CD4-positive, alpha-beta T cell treated with Interleukin-17A for 4 hours (primary cell): ENCODE measurements around the gene PDLIM1.
"Not testable (repeated sequence)": the region's sequence is repeated elsewhere in the genome, so short reads cannot be mapped to it uniquely, and the experiment has no call there.

Experiments used
- DNase-seq: peaks from one replicate; pipeline ENCODE4 v3.0.0-alpha.2; 2020; ENCODE audit warnings: mixed read lengths

The PDLIM1 gene

GRCh38 chr10:95237376-95238170, 53.2 kb downstream of the PDLIM1 start:
- no peak for DNase-seq

- no peak for DNase-seq
These were observed 54.5 kb downstream of the PDLIM1 start for GRCh38 chr10:95236068-95236903.

- DNase-seq = no peak
These were observed 55.1 kb downstream of the PDLIM1 start for GRCh38 chr10:95235676-95236067.

- DNase-seq = no peak
These were observed 55.9 kb downstream of the PDLIM1 start for GRCh38 chr10:95234951-95235350.

- DNase-seq = no peak
These were observed 57.3 kb downstream of the PDLIM1 start for GRCh38 chr10:95233377-95234034.

GRCh38 chr10:95230677-95231586, 59.9 kb downstream of the PDLIM1 start:
- peak; percentile 43 for DNase-seq

- DNase-seq = no peak
These were observed 60.8 kb downstream of the PDLIM1 start for GRCh38 chr10:95229724-95230627.

GRCh38 chr10:95228934-95229723, 61.7 kb downstream of the PDLIM1 start:
- DNase-seq = not testable (repeated sequence)

GRCh38 chr10:95225136-95225535, 65.7 kb downstream of the PDLIM1 start:
- DNase-seq = no peak

GRCh38 chr10:95221124-95221523, 69.7 kb downstream of the PDLIM1 start:
- DNase-seq = no peak

- no peak for DNase-seq
These were observed 70.3 kb downstream of the PDLIM1 start for GRCh38 chr10:95220539-95220938.

- DNase-seq = no peak
These were observed 73.3 kb downstream of the PDLIM1 start for GRCh38 chr10:95217476-95217875.

- no peak for DNase-seq
These were observed 76.0 kb downstream of the PDLIM1 start for GRCh38 chr10:95214793-95215192.

GRCh38 chr10:95214369-95214768, 76.4 kb downstream of the PDLIM1 start:
- DNase-seq = no peak

GRCh38 chr10:95211606-95212279, 79.1 kb downstream of the PDLIM1 start:
- no peak for DNase-seq

- no peak for DNase-seq
These were observed 81.2 kb downstream of the PDLIM1 start for GRCh38 chr10:95209509-95210127.

- DNase-seq = no peak
These were observed 82.0 kb downstream of the PDLIM1 start for GRCh38 chr10:95208702-95209391.

- not testable (repeated sequence) for DNase-seq
These were observed 87.9 kb downstream of the PDLIM1 start for GRCh38 chr10:95202865-95203264.

GRCh38 chr10:95201736-95202135, 89.1 kb downstream of the PDLIM1 start:
- DNase-seq = no peak
